Fibroblast of villous mesenchyme (primary cell): ENCODE measurements around the gene KIT. TPM values are rescaled to one million over a fixed set of nuclear protein-coding genes. Genes with fewer than 3 reads are reported as not detected.
A peak's percentile ranks its signal among the peaks of the same experiment; 100 is the strongest.

Experiments
- DNase-seq: peaks from one replicate; pipeline ENCODE4 v3.0.0-alpha.2; 2010; ENCODE audit warnings: low read depth
- H3K4me3 ChIP-seq: 2 replicates; pipeline ENCODE4 v1.5.1; 2011; ENCODE audit warnings: low read depth, mild to moderate bottlenecking, low read length
- total RNA-seq: library from RNA; depleted of rRNA; stranded (reverse); fragments of >200 nt; gene quantifications from 2 replicates; pipeline ENCODE4 v1.2.3, GENCODE V29; 2012
- TF ChIP-seq, protein P1 (sequence below): IDR thresholded peaks from 2 replicates; pipeline ENCODE4 v1.5.1; 2012; ENCODE audit warnings: low read depth, mild to moderate bottlenecking, low read length; ENCODE audit not compliant: insufficient read depth

KIT gene
- total RNA-seq, 1 donor = 2.2 TPM

DNA sequence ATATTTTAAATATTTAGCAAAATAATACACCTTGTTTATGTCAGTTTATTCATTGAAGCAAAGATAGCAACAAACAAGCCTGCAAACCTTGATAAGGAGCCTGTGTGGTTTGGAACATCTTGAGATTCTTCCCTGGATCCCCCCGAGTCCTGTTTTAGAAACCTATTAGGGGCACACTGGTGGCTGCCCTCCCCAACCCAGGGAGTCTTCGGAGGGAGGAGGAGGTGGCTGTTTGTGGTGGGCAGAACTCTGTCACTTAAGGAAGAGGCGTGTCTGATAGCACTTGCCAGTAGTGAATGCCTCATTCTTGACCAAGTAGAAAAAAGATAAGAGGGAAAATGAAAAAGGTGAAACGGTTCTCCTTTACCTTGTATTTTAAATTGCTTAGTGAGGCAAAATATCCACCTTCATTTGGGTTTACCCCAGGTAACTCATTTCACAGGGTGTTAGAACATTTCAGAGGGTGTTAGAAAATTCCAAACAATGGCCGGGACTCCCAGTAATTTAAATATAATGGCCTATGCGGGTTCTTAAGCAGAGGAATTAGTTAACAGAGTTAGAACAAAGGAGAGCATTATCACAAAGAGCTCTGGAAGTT lies 10.4 kb downstream of the KIT start:
- DNase-seq = no peak
- TF ChIP-seq, protein P1, sequence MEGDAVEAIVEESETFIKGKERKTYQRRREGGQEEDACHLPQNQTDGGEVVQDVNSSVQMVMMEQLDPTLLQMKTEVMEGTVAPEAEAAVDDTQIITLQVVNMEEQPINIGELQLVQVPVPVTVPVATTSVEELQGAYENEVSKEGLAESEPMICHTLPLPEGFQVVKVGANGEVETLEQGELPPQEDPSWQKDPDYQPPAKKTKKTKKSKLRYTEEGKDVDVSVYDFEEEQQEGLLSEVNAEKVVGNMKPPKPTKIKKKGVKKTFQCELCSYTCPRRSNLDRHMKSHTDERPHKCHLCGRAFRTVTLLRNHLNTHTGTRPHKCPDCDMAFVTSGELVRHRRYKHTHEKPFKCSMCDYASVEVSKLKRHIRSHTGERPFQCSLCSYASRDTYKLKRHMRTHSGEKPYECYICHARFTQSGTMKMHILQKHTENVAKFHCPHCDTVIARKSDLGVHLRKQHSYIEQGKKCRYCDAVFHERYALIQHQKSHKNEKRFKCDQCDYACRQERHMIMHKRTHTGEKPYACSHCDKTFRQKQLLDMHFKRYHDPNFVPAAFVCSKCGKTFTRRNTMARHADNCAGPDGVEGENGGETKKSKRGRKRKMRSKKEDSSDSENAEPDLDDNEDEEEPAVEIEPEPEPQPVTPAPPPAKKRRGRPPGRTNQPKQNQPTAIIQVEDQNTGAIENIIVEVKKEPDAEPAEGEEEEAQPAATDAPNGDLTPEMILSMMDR = no peak
- H3K4me3 ChIP-seq = no peak overlapping the region

DNA sequence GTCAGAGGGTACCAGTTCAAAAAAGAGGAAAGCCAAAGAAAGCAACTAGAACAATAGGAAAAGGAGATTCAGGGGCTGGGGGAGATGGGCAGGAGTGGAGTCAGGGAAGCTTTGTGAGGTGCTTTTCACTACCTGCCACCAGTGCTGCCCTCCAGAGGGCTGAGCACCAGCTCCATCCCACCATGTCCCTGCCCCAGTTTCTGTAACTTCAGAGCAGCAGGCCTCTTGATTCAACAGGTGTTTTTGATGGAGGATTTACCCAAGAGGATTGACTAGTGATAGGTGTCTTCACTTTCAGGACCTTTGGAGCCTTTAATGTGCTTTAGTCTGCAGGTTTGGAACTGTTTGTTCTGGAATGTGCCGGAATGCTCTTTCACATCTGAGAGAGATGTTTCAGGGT lies 12.1 kb downstream of the KIT start:
- DNase-seq = no peak
- TF ChIP-seq, protein P1 = peak; percentile 6

DNA sequence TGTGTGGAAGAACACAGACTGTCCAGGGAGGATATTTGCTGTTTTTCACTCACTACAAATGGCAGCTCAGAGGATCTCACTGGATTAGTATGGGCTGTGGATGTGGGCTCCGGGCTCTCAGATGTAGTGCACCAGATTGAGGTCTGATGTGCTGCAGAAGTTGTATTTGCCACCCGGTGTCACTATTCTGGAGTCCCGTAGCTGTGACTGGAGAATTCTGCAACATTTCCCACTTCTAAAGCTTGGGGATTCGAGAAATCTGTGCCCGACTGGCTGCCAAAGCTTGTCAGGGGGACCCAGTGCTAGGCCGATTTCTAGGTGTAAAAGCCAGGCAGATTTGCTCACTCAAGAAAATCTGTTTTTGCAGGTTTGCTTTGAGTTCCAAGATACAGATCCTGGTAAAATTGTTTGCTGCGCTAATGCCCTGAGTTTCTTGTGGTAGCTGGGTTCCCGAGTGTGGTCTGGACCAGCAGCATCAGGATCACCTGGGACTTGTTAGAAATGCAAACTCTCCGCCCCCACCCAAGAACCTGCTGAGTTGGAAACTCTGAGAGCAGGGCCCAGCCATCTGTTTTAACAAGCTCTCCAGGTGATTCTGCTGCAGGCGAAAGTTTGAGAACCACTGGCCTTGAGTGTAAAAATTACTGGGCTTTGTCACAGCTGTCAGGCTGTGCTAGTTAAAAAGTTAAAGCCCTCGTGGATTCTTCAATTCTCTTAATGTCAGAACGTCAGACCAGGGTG lies 18.1 kb downstream of the KIT start:
- no peak overlapping the region for H3K4me3 ChIP-seq
- DNase-seq = no peak
- TF ChIP-seq, protein P1 = no peak

More for the DNA sequence above, 12.1 kb downstream of the KIT start:
- no peak overlapping the region for H3K4me3 ChIP-seq

DNA sequence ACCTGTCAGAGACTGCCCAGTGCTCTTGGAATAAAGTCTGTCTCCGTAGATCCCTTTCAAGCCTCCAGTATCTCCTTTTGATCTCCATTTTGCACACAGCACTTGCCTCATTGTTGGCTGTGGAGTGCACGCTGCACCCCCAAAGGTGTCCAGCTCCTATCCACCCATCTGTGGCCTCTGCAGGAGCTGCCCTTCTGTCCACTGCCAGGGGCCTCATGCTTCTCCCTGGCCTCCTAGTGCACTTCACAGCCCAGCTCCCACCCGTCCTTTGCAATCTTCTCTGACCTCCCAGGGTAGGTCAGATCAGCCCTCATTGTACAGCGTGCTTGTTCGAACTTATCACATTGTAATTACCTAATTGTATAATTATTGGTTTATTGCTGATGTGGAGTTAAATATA lies 18.9 kb downstream of the KIT start:
- DNase-seq = no peak
- TF ChIP-seq, protein P1 = no peak
- no peak overlapping the region for H3K4me3 ChIP-seq

DNA sequence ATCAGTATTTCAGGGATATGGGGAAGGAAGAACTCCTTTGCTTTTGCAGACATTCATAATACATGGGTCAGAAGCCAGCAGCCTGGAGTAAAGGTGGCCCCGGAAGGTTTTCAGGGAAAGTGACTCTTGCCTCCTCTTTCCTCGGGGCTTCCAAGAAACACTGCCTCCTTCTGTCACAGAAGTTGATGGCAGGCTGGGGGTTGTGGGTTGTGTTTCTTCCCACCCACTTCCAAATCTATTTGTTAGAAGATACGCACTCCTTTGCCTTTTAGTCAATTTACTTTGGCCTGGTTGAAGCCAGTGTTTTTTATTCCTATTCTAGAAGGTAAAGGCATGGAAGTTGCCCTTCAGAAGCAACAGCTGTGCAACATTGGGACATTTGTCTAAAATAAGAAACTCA lies 19.7 kb downstream of the KIT start:
- DNase-seq = no peak
- TF ChIP-seq, protein P1 = no peak
- no peak overlapping the region for H3K4me3 ChIP-seq

DNA sequence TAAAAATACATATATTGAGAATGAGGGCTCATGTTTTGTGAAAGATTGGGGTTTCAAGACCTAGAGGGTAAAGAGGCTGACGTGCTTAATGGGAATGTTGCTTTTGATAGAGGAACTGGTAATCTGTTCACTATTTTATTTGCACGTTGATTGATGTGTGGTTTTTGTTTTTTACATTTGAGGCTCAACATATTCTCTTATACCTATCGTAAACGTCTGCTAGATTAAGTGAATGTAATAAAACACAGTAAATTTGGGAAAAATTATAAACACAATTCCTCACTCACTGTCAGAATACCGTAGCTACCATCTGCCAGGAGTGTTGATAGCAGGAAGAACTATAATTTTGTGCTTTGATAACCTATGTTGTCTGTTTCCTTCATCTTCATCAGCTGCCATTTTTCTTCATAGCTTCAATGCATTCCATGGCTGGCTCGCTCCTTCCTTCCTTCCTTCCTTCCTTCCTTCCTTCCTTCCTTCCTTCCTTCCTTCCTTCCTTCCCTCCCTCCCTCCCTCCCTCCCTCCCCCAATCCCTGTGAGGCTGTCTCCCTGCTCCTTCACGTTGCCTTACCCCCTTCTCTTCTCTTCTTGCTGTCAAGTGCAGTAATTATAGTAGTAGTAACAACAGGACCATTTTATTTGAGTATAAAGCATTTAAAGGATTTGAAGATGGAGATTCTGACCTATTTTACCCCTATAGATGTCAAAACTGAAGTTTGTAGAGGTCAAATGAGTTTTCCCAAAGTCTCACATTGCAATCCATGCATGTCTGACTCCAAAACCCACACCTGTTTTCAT lies 20.3 kb downstream of the KIT start:
- TF ChIP-seq, protein P1 = no peak

More for the DNA sequence above, 20.3 kb downstream of the KIT start:
- no peak overlapping the region for H3K4me3 ChIP-seq
- DNase-seq = no peak
